Measurements from ENCODE around the gene TTR. TPM values are rescaled to one million over a fixed set of nuclear protein-coding genes. Genes with fewer than 3 reads are reported as not detected.

Gene TTR
- 4,291 TPM for total RNA-seq

DNA sequence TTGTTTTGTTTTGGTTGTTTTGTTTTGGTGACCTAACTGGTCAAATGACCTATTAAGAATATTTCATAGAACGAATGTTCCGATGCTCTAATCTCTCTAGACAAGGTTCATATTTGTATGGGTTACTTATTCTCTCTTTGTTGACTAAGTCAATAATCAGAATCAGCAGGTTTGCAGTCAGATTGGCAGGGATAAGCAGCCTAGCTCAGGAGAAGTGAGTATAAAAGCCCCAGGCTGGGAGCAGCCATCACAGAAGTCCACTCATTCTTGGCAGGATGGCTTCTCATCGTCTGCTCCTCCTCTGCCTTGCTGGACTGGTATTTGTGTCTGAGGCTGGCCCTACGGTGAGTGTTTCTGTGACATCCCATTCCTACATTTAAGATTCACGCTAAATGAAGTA is at the start of gene TTR:
Gene TTR, plus strand, starts transcription at position 250 of the 400 bp plus-strand sequence. Its CDS starts 26 bp downstream, at position 276.
- ATAC-seq, result peak; percentile 80

DNA sequence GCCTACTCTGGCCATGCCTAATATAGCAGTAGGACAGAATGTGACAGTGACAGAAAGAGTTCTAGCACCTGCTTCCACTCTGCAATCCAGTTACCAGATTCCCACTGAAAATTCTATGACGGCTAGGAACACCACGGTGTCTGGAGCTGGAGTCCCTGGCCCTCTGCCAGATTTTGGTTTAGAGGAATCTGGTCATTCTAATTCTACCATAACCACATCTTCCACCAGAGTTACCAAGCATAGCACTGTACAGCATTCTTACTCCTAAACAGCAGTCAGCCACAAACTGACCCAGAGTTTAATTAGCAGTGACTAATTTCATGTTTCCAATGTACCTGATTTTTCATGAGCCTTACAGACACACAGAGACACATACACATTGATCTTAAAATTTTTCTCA is 45.2 kb upstream of the TTR start:
- no peak for DNase-seq (ENCODE audit: low spot score)
- ATAC-seq, result no peak

More for the DNA sequence above, at the start of gene TTR:
- DNase-seq (ENCODE audit: low spot score), result peak; percentile 91

DNA sequence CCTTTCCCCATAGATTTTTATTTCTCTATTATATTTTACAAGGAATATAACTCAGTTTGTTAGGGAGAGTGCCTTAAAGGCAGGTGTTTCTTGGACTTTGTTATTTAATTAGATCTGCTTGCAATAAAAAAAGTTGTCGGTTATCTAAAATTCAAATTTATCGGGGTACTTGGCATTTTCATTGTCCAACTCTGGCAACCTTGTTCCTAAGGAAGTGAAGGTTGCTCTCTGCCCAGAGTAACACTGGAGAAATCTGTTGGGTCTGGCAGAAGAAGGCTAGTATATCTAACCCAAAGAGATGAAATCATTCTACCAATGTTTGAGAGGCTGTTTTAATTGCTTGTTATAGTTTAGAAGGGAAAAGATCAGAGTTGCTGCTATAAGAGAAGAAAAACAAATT is 42.8 kb upstream of the TTR start:
- no peak for DNase-seq (ENCODE audit: low spot score)
- no peak for ATAC-seq

DNA sequence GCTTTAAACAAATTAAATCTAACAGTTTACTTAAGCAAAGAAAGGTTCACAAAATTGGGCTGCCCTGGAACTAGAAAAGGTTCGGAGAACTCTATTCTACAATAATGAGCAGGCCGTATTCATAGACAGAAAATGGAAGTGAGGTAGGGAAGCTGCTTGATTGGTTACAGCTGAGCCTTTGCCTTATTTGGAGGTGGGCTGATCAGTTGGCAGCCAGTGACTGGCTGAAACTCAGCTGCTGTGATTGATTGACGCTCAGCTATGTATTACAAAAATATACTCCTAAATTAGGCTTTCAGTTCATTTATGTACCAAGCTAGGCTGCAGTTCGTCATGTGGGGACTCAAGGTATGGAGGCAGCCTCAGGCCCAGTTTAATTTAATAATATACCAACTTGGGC is 42.3 kb upstream of the TTR start:
- no peak for ATAC-seq

DNA sequence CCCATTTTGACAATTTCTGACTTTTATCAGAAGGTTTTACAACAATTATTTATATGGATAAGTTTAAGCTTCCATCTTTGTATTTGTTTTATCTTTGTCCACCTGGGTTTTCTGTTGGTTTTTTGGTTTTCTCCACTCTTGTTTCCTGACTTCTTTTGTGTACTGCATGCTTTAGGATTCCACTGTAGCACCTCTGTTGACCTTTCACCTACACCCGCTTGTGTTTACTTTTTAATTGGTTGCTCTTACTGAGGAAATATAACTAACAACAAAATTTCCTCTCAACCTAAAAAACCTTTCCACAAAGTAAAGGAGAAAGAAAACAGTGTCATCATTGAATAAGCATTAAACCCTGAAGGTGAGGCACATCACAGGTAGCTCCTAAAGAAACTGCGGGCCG is 39.8 kb upstream of the TTR start:
- DNase-seq (ENCODE audit: low spot score) (no peak), ATAC-seq (no peak)

More for the DNA sequence above, 42.3 kb upstream of the TTR start:
- no peak for DNase-seq (ENCODE audit: low spot score)

DNA sequence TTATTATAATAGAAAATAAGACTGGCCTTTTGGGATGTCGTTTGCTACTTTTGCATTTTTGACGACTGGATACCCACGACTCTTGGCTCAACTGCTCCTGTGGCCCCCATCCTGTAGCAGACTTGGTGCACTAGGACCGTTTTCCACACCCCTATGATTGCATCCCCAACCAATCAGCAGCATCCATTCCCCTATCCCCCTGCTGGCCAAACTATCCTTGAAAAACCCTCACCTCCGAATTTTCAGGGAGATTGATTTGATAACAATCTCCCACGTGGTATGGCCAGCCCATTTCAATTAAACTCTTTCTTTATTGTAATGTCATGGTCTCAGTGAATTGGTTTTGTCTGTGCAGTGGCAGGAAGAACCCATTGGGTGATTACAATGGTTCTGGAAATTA is 37.9 kb upstream of the TTR start:
- DNase-seq (ENCODE audit: low spot score) (no peak), ATAC-seq (no peak)

DNA sequence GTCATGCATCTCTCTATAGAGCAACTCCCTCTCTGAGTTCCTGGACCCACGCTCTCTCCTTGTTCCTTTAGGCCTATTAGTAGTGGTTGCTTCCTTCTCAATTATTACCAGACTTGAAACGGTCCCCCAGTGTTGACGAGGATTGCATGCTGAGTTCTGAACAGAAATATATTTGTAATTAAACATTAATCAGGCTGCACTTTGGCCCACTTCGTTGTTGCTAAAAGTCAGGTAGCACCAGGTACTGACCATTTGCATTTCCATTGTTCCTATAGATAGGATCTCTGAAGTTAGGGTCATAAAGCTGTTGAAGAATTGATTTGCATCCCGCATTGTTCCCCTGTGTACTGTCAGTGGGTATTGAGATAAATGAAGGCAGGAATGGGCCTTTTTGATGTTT is 36.9 kb upstream of the TTR start:
- ATAC-seq (peak; percentile 53), DNase-seq (ENCODE audit: low spot score) (no peak)

DNA sequence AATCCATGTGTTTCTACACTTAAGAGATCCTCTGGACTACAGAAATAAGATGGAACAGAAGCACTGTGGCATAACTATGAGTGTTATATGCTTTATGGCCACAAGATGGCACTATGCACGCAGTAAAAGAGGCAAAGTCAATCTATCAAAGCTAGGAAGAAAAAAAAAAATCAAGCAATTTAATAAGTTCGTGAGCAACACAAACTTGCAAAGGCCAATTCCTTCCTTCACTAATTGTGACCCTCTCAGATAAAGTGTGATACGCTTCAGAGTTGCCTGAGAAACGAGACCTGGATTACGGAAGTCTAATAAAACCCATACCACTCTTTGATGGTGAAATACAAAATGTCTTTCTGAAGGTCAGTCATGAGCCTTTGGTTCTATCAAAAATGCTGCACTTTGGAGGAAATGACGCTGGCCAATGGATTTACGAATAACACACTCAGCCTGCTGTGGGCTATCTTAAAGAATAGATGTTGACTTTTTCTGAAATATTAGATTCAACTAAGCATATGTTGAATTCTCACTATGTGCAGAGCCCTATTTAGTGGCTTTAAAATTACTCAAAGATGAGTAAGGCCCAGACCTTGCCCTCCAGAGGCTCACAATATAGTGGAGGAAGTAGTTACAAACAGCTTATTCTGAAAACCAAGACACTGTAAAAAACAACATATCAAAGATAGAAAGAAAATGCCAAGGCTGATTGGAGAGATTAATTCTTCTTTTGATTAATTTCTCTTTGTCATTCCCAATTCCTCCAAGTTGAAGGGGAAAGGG is 35.5 kb upstream of the TTR start:
- no peak for DNase-seq (ENCODE audit: low spot score)

DNA sequence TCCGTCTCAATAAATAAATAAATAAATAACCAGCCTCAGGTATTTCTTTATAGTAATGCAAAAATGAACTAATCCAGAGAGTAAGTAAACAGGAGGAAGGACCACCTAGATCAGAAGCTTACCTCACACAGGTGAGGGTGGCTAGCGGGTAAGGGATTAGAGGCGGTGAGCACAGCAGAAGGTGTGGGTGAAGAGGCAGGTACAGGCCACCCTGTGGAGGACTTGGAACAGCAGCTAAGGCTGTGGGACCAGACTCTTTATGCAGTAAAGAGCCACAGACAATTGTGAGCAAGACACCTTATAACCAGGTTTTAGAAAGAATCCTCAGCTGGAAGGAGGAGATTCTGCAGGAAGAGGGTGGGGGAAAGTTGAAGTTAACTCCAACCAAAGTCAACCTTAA is 34.2 kb upstream of the TTR start:
- no peak for DNase-seq (ENCODE audit: low spot score)
- ATAC-seq, result peak; percentile 14

More for the DNA sequence above, 35.5 kb upstream of the TTR start:
- ATAC-seq, result peak; percentile 87

DNA sequence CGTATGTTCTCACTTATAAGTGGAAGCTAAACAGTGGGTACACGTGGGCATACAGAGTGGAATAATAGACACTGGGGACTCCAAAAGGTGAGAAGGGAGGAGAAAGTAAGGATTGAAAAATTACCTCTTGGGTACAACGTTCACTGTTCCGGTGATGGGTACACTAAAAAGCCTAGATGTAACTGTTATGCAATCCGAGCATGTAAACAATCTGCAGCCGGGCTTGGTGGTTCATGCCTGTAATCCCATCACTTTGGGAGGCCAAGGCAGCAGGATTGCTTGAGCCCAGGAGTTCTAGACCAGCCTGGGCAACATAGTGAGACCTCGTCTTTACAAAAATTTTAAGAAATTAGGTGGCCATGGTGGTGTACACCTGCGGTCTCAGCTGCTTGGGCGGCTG is 33.1 kb upstream of the TTR start:
- DNase-seq (ENCODE audit: low spot score), result no peak

DNA sequence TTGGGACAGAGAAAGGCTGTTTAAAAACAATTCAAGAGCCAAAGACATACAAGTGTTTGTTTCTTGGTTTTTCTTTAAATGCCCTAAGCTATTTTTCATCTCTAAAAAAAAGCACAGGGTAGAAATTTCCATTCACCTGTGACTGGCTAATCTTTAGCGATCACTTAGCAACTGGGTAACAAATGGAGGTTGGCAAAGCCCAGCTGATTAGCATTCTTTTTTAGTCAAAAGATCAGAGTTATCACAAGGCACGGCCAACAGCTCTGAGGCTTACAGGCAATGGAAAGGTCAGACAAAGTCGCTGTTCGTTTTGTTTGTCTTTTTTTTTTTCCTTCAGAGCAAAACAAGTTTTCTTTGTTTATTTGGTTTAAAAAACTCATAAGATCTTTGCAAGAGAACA is 29.0 kb upstream of the TTR start:
- DNase-seq (ENCODE audit: low spot score) (no peak), ATAC-seq (peak; percentile 26)

More for the DNA sequence above, 33.1 kb upstream of the TTR start:
- ATAC-seq, result peak; percentile 58

DNA sequence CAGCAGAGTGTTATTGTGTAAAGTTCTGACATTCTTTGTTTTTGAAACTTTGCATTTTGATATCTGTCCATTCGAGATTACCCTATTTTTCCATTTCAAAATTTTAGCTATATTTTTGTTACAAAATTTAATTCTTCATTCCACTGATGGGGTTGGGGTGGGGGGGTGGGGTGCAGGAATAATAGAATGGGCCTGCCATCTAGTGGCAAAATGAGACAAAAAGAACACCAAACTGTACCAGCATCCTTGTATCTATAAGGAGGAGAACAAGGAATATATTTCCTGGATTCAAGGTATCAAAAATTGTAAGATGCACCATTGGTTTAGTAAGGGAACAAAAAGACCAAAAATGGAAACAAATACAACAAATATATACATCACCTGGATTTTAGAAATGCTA is 27.9 kb upstream of the TTR start:
- ATAC-seq, result no peak
- no peak for DNase-seq (ENCODE audit: low spot score)

DNA sequence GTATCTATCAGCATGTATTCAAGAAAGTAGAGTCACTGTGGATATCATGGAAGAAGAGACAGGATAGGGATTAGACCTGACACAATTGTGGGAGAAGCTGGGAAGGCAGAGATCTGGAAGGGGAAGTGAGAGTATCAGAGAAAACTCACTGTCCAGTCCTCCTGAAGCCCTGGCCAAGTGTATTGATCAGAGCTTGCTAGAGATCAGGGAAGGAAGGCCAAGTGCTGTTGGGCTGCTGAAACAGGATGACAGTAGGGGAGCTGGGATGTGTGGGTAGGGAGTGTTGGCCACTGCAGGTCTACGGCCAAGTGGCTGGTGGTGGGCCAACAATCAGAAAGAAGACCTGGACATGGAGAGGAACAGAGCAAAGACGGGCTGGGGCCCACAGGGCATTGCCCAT is 26.3 kb upstream of the TTR start:
- ATAC-seq (peak; percentile 63), DNase-seq (ENCODE audit: low spot score) (no peak)

DNA sequence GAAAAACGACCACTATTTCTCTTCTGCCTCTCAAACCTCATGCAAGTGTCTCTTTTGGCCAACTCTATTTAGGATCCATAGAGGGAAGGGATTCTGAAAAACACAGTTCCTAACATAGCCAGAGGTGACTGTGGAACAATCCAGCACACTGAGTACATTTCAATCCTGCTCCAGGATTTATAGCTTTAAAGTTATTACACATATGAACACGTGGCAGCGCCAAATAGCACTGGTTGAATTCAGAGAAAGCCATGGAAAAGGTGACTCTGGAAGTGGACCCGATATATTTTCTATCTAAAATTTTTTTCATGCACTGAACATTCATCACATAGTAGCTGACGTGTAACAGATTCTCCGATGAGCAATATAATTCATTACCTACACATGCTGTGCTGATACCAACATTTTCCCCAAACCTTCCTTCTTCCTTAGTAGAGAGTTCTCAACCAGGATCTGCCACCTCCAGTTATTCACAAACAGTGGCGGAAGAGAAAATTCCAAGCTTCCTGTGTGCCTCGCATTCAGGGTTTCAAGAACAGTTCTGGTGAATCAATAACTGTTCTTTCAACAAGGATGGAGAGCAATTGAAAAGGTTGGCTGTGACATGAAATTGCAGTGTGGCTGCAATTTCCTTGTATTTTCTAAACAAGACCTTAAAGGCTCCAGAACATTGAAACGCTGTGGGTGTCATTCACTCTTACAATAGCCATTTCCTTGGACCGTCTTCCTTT is 25.7 kb upstream of the TTR start:
- peak; percentile 46 for ATAC-seq
- DNase-seq (ENCODE audit: low spot score), result no peak

DNA sequence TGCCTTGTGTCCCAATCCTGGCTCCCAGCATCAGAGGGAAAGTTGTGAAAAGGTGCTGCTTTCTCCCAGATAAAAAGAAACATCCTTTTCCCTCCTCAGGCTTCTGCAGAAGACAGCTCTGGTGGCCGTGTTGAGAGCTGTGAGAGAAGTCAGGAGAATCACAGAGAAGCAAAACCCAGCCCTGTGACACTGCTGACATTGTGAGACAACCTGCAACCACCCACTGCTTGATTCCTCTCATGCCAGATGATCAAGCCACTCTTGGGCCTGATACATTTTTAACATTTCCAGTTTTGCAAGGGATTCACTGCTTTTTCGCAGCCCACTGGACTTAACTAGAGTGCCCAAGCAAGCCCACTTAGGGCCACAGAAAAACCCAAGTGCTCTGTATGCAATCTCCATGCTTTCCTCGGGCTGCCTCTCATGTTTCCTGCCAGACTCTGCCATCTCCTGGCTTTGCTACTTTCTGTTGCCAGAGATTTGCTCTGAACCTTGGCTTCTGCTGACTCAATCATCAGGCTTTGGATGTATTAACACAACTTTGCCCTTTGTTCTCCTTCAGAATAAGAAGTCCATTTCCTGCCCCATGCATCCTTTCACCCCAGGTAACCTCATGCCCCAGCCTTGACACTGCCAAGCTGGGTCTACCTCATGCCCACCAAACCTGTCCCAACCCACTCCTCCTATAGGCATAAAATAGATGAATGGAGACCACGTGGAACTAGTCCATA is 24.9 kb upstream of the TTR start:
- ATAC-seq, result peak; percentile 86
- peak; percentile 59 for DNase-seq (ENCODE audit: low spot score)

DNA sequence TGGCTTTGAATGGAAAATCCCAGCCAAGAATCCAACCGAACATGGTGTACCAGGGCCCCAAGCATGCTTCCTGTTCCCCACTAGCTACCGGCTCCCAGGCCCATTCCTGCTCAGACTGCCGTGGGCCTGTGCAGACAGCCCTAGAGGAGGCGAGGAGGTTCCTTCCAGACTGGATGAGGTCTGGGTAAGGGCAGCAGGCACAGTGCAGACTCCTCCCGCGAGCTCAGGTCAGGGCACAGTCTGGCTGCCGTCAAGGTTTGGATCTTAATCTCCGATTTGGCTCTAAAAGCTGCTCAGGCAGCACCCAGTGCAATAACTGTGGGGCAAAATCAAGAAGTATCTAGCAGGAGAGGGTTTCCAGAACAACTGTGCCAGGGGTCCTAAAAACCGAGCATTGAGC is 19.3 kb upstream of the TTR start:
- DNase-seq (ENCODE audit: low spot score), result no peak
- ATAC-seq, result peak; percentile 53

DNA sequence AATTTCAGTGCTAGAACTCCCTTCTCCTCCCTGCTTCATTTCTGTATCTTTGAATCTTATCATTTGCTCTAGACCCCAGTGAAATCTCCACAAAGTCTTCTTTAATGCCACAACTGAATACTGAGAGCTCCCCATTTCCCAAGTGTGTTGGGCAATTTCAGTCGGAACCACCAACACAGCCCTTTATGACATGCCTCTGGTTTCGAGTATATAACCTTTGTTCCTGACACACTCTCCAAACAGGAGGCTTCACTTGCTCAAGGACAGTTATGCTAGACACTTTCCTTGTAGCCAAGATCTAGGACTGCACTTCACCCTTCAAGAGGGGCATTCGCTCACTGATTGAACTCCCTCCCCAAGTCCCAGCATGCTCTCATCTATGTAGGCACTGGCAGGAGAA is 18.6 kb upstream of the TTR start:
- ATAC-seq (peak; percentile 59), DNase-seq (ENCODE audit: low spot score) (no peak)

DNA sequence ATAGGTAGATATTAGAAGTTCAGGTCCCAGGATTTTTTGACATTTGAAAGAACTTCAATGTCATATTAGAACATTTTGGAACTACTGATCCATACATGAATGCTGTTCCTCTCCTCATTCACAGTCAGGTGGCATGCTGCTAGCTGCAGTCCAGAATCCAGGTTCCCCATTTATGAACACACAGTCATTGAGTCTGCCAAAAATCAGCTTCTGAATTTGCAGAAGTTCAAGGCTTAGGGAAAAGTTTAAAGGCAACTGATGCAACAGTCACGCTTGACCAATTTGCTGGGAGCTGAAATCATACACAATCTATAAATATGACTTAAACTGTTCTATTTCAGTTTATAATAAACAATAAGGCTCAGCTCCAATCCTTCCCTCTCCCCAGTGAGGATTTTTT is 17.3 kb upstream of the TTR start:
- ATAC-seq (peak; percentile 63), DNase-seq (ENCODE audit: low spot score) (no peak)

DNA sequence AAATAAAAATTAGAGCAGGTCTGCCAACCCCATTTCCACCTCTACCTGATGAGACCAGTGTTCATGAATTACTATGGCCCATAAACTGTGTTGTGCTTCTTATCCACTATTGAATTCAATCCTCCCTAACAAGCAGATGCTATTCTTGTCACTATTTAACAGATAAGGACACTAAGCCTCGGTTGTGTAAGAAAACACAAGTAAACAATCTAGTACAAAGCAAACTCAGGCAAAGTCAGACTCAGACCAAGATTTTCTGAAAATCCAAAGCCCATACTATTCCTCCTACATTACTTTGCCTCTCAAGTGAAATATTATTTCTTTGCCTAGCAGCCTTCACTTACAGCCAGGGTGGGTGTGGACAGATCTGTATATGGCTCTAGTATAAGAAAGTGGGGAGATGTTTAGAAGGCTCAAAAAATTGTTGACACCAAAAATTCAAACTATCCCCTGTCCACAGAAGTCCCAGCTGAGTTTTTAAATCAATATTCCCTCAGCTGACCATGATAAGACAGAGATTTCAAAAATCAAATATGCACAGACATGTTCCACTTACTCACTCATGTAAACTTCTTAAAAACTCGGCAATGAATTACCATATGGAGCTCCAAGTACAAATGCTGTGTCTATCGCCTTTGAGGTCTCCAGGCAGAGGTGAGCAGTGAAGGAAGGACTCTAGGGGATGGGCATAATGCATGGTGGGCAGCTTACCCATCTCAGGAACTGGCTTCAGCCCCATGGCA is 16.0 kb upstream of the TTR start:
- no peak for DNase-seq (ENCODE audit: low spot score)
- ATAC-seq, result peak; percentile 65

DNA sequence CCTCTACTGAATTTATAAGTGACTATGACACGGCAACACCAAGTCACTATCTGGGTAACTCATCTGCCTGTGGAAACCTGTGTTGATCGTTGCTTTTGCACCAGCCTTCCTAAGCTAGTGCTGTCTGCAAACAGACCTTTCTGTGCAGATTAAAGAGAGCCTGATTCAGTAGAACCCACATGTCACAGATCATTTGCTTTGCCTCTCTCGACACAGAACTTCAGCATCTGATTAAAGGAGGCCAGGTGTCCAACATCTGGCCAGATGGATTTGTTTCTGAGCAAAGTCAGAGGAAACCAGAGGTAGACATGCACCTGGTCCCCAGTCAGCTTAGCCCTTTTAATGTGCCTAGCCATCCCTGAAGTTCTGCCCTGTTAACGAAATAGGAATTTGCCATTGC is 15.0 kb upstream of the TTR start:
- DNase-seq (ENCODE audit: low spot score) (no peak), ATAC-seq (no peak)

DNA sequence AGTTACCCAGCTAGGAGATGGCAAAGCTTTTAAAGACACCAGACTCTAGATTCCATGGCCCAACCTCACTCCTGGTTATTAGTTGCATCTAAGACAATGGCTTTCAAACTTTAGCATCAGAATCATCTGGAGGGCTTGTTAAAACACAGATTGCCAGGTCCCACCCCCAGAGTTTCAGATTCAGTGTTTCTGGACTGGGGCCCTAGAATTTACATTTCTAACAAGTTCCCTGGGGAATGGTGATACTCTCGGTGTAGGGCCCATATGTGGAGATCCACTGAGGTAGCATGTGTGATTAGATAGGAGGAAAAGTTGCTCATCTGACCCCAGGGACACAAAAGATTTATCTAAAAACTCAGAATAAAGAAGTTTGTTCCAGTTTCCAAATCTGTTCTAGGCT is 14.5 kb upstream of the TTR start:
- DNase-seq (ENCODE audit: low spot score) (no peak), ATAC-seq (no peak)

Measured in left lobe of liver (tissue), 2 donors.